CD4-positive, alpha-beta T cell (primary cell): Measurements from ENCODE around the gene LNPK. TPM values are rescaled to one million over a fixed set of nuclear protein-coding genes. Genes with fewer than 3 reads are reported as not detected.

Experiments used
- ATAC-seq: fragments of 200-7000 bp; cut with Tn5 transposase; one replicate; pipeline ENCODE4 v1.10.0; 2022; ENCODE audit warnings: mild to moderate bottlenecking; ENCODE audit not compliant: poor library complexity
- CTCF ChIA-PET: fragments of 350-600 bp; sonication (Branson Sonifier 250); formaldehyde crosslinking; loops from one replicate; lab custom pipeline; 2021; ENCODE audit warnings: antibody characterized with exemption, inconsistent platforms; lab: Charles Lee
- POLR2A ChIA-PET: fragments of 350-600 bp; sonication (Branson Sonifier 250); formaldehyde crosslinking; loops from one replicate; lab custom pipeline; 2021; ENCODE audit warnings: antibody characterized with exemption, inconsistent platforms; lab: Charles Lee
- DNase-seq, 14 experiments: peaks; one replicate each; pipeline ENCODE4 v3.0.0-alpha.2; 2013 to 2020; ENCODE audit warnings: mixed read lengths in 2 of 14
- H3K27ac ChIP-seq, 2 donors: one replicate each; pipeline versions ENCODE4 v1.5.1 to v1.7.0; 2013; ENCODE audit warnings: low read length in 2 of 2, low read depth in 1 of 2, mild to moderate bottlenecking in 1 of 2
- H3K27me3 ChIP-seq, 2 experiments: 1 replicate in 1 of 2; 2 replicates in 1 of 2; pipeline versions ENCODE4 v1.6.1 to v1.7.0; 2013; ENCODE audit warnings: low read length in 2 of 2, control low read depth in 1 of 2, mild to moderate bottlenecking in 1 of 2, moderate library complexity in 1 of 2; ENCODE audit not compliant: insufficient read depth in 2 of 2, control insufficient read depth in 1 of 2
- H3K36me3 ChIP-seq: one replicate; pipeline ENCODE4 v1.6.1; 2013; ENCODE audit warnings: low read length, control low read depth; ENCODE audit not compliant: insufficient read depth
- H3K4me1 ChIP-seq: one replicate; pipeline ENCODE4 v1.6.1; 2013; ENCODE audit warnings: low read length, control low read depth; ENCODE audit not compliant: insufficient read depth
- H3K4me3 ChIP-seq: one replicate; pipeline ENCODE4 v1.5.1; 2013; ENCODE audit warnings: mild to moderate bottlenecking, low read length, moderate library complexity
- H3K9me3 ChIP-seq, 2 experiments: 1 replicate in 1 of 2; 2 replicates in 1 of 2; pipeline versions ENCODE4 v1.6.1 to v1.7.0; 2013; ENCODE audit warnings: low read length in 2 of 2, mild to moderate bottlenecking in 2 of 2, control low read depth in 1 of 2, moderate library complexity in 1 of 2; ENCODE audit not compliant: control insufficient read depth in 1 of 2, insufficient read depth in 1 of 2
- H3K27ac Mint-ChIP-seq: one replicate; pipeline ENCODE4 v1.8.0; 2020; ENCODE audit warnings: mixed read lengths
- H3K27me3 Mint-ChIP-seq: one replicate; pipeline ENCODE4 v1.8.0; 2021; ENCODE audit warnings: mixed read lengths
- H3K36me3 Mint-ChIP-seq: one replicate; pipeline ENCODE4 v1.8.0; 2021; ENCODE audit warnings: low read depth, mixed read lengths
- H3K4me1 Mint-ChIP-seq: one replicate; pipeline ENCODE4 v1.8.0; 2021; ENCODE audit warnings: low read depth, mixed read lengths
- H3K4me3 Mint-ChIP-seq: one replicate; pipeline ENCODE4 v1.8.0; 2020; ENCODE audit warnings: mild to moderate bottlenecking, mixed read lengths
- H3K9me3 Mint-ChIP-seq: one replicate; pipeline ENCODE4 v1.8.0; 2020; ENCODE audit warnings: mixed read lengths
- intact Hi-C, 2 experiments: fragments of 100-400 bp; cut with DNase I in 1 of 2; cut with micrococcal nuclease in 1 of 2; formaldehyde crosslinking; loops; one replicate each; pipeline versions ENCODE4 v1.15.1 to v1.9.0; 2023 to 2025; cut with DNase I, micrococcal nuclease
- total RNA-seq, 174 experiments: library from RNA in 2 of 174; stranded (reverse) in 2 of 174; gene quantifications; one replicate each; pipeline ENCODE4 v1.2.3 and lab custom pipeline; 2021 to 2026
- TF ChIP-seq, protein P1 (sequence below): fragments of 200-600 bp; IDR thresholded peaks from one replicate; pipeline ENCODE4 v1.8.0; 2022; ENCODE audit warnings: antibody characterized with exemption, mild to moderate bottlenecking

The LNPK gene
- total RNA-seq, 2 experiments from 2014 or later, result 12.7 to 15.8 TPM

- ChIA-PET POLR2A (no interaction called here), CTCF (no interaction called here)
- no peak overlapping the region for H3K4me3 Mint-ChIP-seq
- ATAC-seq (no peak), DNase-seq (no peak)
- no peaks in the 10 kb centered on the region for H3K36me3 ChIP-seq
- no peak overlapping the region for H3K27ac Mint-ChIP-seq
- H3K27me3 Mint-ChIP-seq, result peaks cover 42% of the 10 kb centered on the region
- no peaks in the 10 kb centered on the region for H3K4me1 Mint-ChIP-seq
- no peaks in the 10 kb centered on the region for H3K4me1 ChIP-seq
- TF ChIP-seq, protein P1, sequence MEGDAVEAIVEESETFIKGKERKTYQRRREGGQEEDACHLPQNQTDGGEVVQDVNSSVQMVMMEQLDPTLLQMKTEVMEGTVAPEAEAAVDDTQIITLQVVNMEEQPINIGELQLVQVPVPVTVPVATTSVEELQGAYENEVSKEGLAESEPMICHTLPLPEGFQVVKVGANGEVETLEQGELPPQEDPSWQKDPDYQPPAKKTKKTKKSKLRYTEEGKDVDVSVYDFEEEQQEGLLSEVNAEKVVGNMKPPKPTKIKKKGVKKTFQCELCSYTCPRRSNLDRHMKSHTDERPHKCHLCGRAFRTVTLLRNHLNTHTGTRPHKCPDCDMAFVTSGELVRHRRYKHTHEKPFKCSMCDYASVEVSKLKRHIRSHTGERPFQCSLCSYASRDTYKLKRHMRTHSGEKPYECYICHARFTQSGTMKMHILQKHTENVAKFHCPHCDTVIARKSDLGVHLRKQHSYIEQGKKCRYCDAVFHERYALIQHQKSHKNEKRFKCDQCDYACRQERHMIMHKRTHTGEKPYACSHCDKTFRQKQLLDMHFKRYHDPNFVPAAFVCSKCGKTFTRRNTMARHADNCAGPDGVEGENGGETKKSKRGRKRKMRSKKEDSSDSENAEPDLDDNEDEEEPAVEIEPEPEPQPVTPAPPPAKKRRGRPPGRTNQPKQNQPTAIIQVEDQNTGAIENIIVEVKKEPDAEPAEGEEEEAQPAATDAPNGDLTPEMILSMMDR, result no peak
- intact Hi-C loops, result no loop called here
- no peak overlapping the region for H3K4me3 ChIP-seq
- H3K9me3 Mint-ChIP-seq, result no peaks in the 10 kb centered on the region
- no peaks in the 10 kb centered on the region for H3K36me3 Mint-ChIP-seq
- H3K27me3 ChIP-seq, result peaks cover 0 to 2% of the 10 kb centered on the region in 2 experiments
- no peaks in the 10 kb centered on the region for H3K9me3 ChIP-seq
- no peak overlapping the region for H3K27ac ChIP-seq
Measured at GRCh38 chr2:175874291-175874690, 127.8 kb downstream of the LNPK start.

Other genes with a start within 250 kb of the LNPK start
- gene EVX2, start 81.7 kb upstream of the LNPK start, total RNA-seq, result not detected
- gene HOXD13, start 90.5 kb upstream of the LNPK start, total RNA-seq, result not detected
- gene HOXD12, start 97.5 kb upstream of the LNPK start, total RNA-seq, result not detected
- gene HOXD11, start 105.0 kb upstream of the LNPK start, total RNA-seq, result not detected
- gene HOXD10, start 114.5 kb upstream of the LNPK start, total RNA-seq, result not detected
- gene HOXD9, start 120.5 kb upstream of the LNPK start, total RNA-seq, result not detected
- gene HOXD8, start 127.4 kb upstream of the LNPK start, total RNA-seq, result not detected
- gene HOXD4, start 149.3 kb upstream of the LNPK start, total RNA-seq, result not detected
- not detected for gene HOXD3, start 155.0 kb upstream of the LNPK start, total RNA-seq
- gene HOXD1, start 186.4 kb upstream of the LNPK start, total RNA-seq, result not detected